Measurements from ENCODE around the gene CMTM1.

The CMTM1 gene

GRCh38 chr16:66528294-66528693 is 37.9 kb upstream of the CMTM1 start:
- H3K9me2 ChIP-seq (replicated peaks; ENCODE audit: insufficient read depth, low read length) = no peaks in the 10 kb centered on the region
- no peaks in the 10 kb centered on the region for H3K79me2 ChIP-seq (ENCODE audit: insufficient read depth, low read length)
- no peaks in the 10 kb centered on the region for H4K20me1 ChIP-seq (ENCODE audit: low read depth, low read length)
- H3K4me3 ChIP-seq (ENCODE audit: insufficient read depth, low read length, poor library complexity, severe bottlenecking) = no peak overlapping the region
- no peaks in the 10 kb centered on the region for H3K36me3 ChIP-seq (ENCODE audit: low read length)
- no peak overlapping the region for H3K27ac ChIP-seq (ENCODE audit: low read depth, low read length)
- no peaks in the 10 kb centered on the region for H3K27me3 ChIP-seq (ENCODE audit: low read length)
- no peak overlapping the region for H3K4me2 ChIP-seq (ENCODE audit: low read depth, low read length, poor library complexity, severe bottlenecking)
- peaks cover 11% of the 10 kb centered on the region for H3F3A ChIP-seq (ENCODE audit: insufficient read depth)
- H3K9me3 ChIP-seq (ENCODE audit: insufficient read depth, low read length) = no peaks in the 10 kb centered on the region
- no peak overlapping the region for H3K9ac ChIP-seq (ENCODE audit: low read length)
- no peak overlapping the region for H2AFZ ChIP-seq (ENCODE audit: low read depth, low read length, severe bottlenecking)
- TF ChIP-seq EZH2phosphoT487 (conservative IDR thresholded peaks at IDR 0.05; ENCODE audit: low read length) (no peak), CTCF (IDR thresholded peaks at IDR 0.05; ENCODE audit: insufficient read depth, low read length, poor library complexity, severe bottlenecking) (no peak)

GRCh38 chr16:66529475-66529874 is 36.8 kb upstream of the CMTM1 start:
- no peaks in the 10 kb centered on the region for H3K9me2 ChIP-seq (replicated peaks; ENCODE audit: insufficient read depth, low read length)
- H3K27me3 ChIP-seq (ENCODE audit: low read length) = no peaks in the 10 kb centered on the region

DNA sequence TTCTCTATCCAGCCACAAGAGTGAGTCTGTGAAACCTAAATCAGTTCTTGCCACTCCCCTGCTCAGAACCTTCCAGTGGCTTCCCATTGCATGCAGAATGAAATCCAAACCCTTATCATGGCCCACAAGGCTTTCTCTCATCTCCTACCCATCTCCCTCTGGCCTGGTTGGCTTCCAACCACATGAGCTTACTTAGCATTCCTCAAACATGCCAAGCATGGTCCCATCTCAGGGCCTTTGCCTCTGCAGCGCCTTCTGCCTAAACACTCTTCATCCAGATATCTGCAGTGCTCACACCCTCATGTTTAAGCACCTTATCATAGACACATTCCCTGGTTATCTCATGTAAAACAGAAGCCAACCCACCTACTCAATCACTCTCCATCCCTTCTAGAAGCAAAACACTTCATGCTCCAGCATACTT is 31.9 kb upstream of the CMTM1 start:
- Histone ChIP-seq H3K9me3 (ENCODE audit: insufficient read depth, low read length) (no peaks in the 10 kb centered on the region), H3K36me3 (ENCODE audit: low read length) (no peaks in the 10 kb centered on the region), H3K9ac (ENCODE audit: low read length) (no peak overlapping the region), H4K20me1 (ENCODE audit: low read depth, low read length) (no peaks in the 10 kb centered on the region), H3K27me3 (ENCODE audit: low read length) (no peaks in the 10 kb centered on the region), H3F3A (ENCODE audit: insufficient read depth) (no peaks in the 10 kb centered on the region), H3K4me3 (ENCODE audit: insufficient read depth, low read length, poor library complexity, severe bottlenecking) (no peak overlapping the region), H3K27ac (ENCODE audit: low read depth, low read length) (no peak overlapping the region), H3K4me2 (ENCODE audit: low read depth, low read length, poor library complexity, severe bottlenecking) (no peak overlapping the region), H3K79me2 (ENCODE audit: insufficient read depth, low read length) (no peaks in the 10 kb centered on the region), H2AFZ (ENCODE audit: low read depth, low read length, severe bottlenecking) (no peak overlapping the region), H3K9me2 (replicated peaks; ENCODE audit: insufficient read depth, low read length) (no peaks in the 10 kb centered on the region)
- TF ChIP-seq EZH2phosphoT487 (conservative IDR thresholded peaks at IDR 0.05; ENCODE audit: low read length) (no peak), CTCF (IDR thresholded peaks at IDR 0.05; ENCODE audit: insufficient read depth, low read length, poor library complexity, severe bottlenecking) (no peak)

More at GRCh38 chr16:66529475-66529874, 36.8 kb upstream of the CMTM1 start:
- Histone ChIP-seq H4K20me1 (ENCODE audit: low read depth, low read length) (no peaks in the 10 kb centered on the region), H3K27ac (ENCODE audit: low read depth, low read length) (no peak overlapping the region), H3K4me3 (ENCODE audit: insufficient read depth, low read length, poor library complexity, severe bottlenecking) (no peak overlapping the region), H3K9ac (ENCODE audit: low read length) (no peak overlapping the region), H3K79me2 (ENCODE audit: insufficient read depth, low read length) (no peaks in the 10 kb centered on the region), H3F3A (ENCODE audit: insufficient read depth) (peaks cover 2% of the 10 kb centered on the region; the same call in 1 of the 2 replicates), H3K36me3 (ENCODE audit: low read length) (no peaks in the 10 kb centered on the region), H3K4me2 (ENCODE audit: low read depth, low read length, poor library complexity, severe bottlenecking) (no peak overlapping the region), H3K9me3 (ENCODE audit: insufficient read depth, low read length) (no peaks in the 10 kb centered on the region), H2AFZ (ENCODE audit: low read depth, low read length, severe bottlenecking) (no peak overlapping the region)
- TF ChIP-seq EZH2phosphoT487 (conservative IDR thresholded peaks at IDR 0.05; ENCODE audit: low read length) (no peak), CTCF (IDR thresholded peaks at IDR 0.05; ENCODE audit: insufficient read depth, low read length, poor library complexity, severe bottlenecking) (no peak)

Measured in SU-DHL-6 (cell line).